GM19395 (cell line): Measurements from ENCODE around the gene LRRC45.
A peak's percentile ranks its signal among the peaks of the same experiment; 100 is the strongest.
"Not testable (repeated sequence)": the region's sequence is repeated elsewhere in the genome, so short reads cannot be mapped to it uniquely, and the experiment has no call there.

Source experiments
- ATAC-seq: cut with Tn5 transposase; IDR thresholded peaks from one replicate; pipeline ENCODE4 v1.9.1; 2021; ENCODE audit warnings: mild to moderate bottlenecking, moderate library complexity; ENCODE audit not compliant: unreplicated experiment

LRRC45 gene

DNA sequence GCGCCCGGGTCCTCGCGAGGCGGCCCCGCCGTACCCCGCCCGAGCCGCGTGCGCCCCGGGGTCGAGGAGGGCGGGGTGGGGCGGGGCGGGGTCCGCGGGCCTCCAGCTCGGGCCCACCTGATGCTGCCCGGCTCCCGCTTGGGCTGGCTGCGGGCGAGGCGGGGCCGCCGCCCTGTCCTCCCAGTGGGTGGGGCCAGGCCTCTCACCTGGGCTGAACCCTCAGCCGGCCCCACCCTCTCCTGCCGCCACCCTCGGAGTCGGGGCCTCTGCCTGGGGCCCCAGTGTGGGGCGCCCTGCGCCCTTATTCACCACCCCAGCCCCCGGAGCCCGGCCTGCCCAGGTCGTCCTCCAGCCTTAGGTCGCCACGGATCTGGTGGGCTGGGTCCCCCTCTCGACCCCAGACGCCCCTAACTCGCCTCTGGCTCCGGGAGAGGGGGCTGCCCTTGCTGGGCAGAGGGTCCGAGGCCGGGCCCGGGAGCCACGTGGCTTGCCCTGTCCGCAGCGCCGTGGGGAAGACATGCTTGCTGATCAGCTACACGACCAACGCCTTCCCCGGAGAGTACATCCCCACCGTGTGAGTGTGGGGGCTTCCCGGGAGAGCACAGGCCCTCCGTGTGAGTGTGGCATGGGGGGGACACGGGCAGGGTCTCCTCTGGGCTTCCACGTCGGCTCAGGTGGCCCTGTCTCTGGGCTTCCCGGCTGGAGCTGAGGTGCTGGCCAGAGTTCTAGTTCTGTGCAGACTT is 9.0 kb downstream of the LRRC45 start:
- ATAC-seq = no peak

- no peak for ATAC-seq
These were observed 10.4 kb downstream of the LRRC45 start for GRCh38 chr17:82033359-82034085.

- ATAC-seq = no peak
These were observed 11.4 kb downstream of the LRRC45 start for GRCh38 chr17:82034371-82035011.

- no peak for ATAC-seq
These were observed 12.4 kb downstream of the LRRC45 start for GRCh38 chr17:82035488-82035887.

DNA sequence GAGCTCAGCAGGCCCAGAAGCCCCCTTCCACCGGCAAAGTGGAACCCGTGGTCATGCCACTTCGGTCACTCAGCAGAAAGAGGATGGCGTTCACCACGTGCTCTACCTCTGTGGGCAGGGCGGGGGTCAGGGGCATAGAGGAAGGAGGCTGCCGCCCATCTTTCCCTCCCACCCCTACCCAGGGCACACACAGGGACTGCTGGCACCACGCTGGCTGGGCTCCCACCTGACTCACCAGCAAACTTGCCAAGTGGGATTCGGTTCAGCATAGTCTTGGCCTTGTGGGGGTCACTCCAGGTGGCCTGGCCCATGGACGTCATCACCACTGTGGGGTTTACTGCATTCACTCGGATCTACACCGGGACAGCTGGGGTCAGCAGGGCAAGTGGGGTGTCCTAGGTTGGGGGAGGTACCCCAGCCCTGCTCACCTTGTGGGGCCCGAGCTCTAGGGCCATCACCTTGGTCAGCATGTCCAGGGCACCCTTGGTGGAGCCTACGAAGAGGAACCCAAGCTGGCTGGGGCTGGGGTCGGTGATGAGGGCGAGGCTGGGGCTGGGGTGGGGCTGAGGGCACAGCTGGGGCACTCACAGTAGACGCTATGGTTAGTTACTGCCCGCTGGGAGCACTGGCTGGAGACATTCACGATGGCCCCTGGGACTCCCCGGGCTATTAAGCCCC is 13.0 kb downstream of the LRRC45 start:
- no peak for ATAC-seq

- no peak for ATAC-seq
These were observed 13.6 kb downstream of the LRRC45 start for GRCh38 chr17:82036634-82037091.

DNA sequence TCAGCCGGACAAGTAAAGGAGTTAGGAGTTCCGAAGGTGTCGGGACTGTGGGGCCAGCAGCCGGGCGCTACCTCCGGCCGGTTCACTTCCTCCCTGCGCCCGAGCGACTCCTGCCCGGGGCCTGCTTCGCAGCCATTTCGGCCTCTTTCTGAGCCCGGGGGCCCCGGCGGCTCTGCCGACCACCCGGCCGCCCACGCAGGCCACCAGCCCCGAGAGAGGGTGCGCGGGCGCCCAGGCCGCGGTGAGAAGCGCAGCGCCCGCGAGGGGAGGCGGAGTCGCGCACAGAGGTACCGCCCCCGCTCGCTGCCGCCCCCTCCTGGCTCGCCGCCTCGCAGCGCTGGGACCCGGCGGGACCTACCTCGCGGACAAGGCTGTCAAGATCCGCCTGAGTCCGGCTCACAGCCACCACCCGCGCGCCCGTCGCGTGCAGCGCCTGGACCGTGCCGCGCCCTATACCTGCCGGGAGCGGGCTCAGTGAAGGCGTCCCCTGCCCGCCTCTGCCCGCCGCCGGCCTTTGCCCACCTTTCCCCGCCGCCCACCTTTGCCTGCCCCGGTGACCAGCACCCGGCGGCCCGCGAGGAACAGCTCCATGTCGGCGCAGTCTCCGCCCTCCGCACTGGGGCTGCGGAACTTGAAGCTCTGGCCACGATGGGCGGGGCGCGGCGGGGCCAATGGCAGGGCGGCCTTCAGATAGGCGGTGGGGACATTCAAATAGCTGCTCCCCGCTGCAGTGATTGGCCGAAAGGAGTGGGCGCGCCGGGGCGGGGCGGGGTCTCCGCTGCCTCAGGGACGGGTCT is 14.2 kb downstream of the LRRC45 start, which contains the start of gene DCXR:
Gene DCXR (minus strand): TSS at position 606 of the 797 bp plus-strand sequence. CDS start 15 bp downstream, at position 591.
- peak; percentile 89 for ATAC-seq

- no peak for ATAC-seq
These were observed 14.7 kb downstream of the LRRC45 start for GRCh38 chr17:82037889-82038195.

DNA sequence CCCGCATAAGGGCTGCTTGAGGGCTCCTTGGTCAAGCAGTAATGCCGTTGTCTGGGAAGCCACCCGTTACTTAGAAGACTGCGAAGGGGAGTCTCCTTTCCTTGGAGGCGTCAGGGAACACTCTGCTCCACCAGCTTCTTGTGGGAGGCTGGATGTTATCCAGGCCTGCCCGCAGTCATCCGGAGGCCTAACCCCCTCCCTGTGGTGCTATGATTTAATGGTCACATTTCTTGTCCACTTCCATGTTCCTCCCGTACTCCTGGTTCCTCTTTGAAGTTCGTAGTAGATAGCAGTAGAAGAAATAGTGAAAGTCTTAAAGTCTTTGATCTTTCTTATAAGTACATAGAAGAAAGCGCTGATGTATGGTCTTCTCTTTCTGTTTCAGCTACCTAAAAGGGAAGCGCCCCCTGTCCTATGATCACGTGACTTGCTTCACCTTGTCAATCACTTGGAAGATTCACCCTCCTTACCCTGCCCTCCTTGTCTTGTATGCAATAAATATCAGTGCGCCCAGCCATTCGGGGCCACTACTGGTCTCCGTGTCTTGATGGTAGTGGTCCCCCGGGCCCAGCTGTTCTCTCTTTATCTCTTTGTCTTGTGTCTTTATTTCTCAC is 15.8 kb downstream of the LRRC45 start:
- not testable (repeated sequence) for ATAC-seq

DNA sequence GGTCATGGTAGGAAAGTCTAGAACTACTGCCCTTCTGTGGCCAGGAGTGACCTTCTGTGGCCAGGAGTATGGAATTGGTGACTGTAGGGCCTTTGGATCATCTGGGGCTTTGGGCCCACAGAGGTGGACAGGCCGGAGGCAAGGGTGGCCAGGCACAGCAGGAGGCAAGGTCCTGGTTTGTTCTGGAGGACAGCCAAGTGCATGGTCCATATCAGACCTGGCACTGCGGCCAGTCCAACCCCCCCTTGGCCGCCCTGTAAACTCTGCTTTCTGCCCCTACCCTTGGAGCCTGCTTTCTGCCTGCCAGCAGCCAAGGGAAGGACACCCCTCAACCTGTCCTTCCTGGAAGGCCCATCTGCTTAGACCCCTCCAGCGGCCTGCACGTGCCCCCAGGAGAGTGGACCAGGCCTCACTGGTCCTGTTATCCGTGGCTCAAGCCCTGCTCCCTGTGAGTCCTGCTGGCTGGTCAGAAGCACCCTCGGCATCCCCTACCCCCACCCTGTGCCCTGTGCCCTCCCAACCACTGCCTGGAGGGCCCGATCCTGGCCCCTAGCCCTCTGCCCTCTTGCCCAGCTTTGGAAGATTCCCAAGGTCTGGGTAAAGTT is 16.7 kb downstream of the LRRC45 start:
- no peak for ATAC-seq

DNA sequence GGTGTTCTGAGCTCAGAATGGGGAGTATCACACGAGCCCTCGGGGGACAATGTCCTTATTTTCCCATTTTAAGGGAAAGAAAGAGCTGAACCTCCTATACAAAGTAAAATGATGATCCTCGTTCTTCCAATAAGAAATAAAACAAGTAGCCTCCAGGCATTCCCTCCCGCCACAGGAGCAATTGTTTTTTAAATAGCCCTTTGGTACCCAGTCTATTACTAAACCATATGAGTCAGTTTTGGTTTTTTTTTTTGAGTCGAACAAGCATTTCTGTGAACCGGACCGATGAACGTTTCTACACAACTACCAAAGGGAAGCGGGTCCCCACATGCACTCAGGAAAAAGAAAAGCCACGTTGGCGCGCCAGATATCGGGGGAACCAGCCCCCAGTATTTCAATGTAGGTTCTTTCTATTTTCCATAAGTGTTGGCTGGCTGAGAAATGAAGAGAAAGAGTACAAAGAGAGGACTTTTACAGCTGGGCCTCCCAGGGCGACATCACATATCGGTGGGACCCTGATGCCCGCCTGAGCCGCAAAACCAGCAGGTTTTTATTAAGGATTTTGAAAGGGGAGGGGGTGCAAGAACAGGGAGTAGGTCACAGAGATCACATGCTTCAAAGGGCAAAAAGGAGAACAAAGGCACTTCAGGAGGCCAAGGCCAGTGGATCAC is 18.2 kb downstream of the LRRC45 start:
- no peak for ATAC-seq

DNA sequence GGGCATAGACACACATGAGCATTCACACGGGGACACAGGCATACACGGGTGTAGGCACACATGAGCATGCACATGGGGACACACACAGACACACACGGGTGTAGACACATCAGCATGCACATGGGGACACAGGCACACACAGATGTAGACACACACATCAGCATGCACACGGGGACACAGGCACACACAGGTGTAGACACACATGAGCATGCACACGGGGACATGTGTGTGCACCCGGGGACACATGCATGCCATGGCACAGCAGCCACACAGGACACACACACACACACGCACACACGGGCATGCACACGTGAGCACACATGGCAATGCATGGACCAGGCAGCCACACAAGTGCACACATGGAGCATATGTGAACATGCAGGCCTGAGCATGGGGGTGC is 19.5 kb downstream of the LRRC45 start:
- no peak for ATAC-seq

DNA sequence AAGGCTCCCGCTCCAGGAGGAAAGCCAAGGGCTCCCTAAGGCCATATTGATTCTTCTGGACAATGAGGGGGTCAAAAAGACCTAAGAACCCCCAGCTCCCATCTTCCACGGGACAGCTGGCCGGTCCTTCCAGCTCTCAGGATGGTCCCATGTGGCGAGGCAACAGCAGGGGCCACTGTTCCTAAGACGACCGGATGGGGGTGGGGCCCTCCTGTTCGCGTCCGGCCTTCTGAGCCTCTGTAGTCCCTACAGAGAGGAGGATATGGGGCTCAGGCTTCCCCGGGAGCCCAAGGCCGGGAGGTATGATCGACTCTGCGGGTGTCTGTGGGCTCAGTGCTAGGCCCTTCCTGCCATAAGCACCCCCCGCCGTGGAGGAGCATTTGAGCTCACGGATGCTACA is 20.4 kb downstream of the LRRC45 start:
- ATAC-seq = no peak

DNA sequence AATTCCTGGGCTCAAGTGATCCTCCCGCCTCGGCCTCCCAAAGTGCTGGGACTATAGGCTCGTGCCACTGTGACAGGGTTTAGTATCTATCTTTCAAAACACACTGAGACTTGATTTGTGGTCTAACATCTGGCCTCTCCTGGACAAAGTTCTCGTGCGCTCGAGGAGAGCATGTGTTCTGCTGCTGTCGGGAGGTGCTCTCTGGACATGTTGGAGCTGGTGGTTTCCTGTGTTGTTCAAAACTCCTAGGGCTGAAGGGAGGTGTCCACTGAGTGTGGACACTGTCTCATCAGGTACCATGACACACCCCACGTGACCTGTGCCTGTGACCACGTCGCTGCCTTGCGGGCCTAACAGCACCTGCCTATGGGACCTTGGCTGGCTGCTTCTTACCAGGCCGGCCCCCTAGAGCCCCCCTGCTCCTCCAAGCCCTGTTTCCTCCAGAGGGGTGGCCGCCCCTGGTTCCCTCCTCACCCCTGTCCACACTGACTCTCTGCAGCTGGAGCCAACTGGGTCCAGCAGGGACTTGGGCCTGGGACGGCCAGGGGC is 22.9 kb downstream of the LRRC45 start:
- no peak for ATAC-seq

DNA sequence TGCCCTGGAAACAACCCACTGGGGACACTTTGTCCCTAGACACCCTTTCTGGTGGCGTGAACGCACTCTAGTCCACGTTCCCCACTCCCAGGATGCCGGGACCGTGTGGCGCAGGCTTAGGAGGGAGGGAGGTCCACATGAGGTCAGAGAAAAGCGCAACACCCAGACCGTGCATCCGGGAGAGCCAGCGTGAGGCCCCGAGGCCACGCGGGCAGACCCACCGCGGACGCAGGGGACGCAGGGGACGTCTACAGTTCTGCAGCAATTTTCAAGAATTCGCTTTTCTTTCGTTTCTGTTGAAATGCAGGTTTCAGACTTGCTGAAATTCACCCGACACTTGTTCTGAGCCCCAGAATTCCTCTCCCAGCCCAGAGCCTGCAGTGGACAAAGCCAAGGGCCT is 23.8 kb downstream of the LRRC45 start:
- no peak for ATAC-seq

- no peak for ATAC-seq
These were observed 24.3 kb downstream of the LRRC45 start for GRCh38 chr17:82047379-82047778.

- no peak for ATAC-seq
These were observed 24.9 kb downstream of the LRRC45 start for GRCh38 chr17:82047914-82048570.

DNA sequence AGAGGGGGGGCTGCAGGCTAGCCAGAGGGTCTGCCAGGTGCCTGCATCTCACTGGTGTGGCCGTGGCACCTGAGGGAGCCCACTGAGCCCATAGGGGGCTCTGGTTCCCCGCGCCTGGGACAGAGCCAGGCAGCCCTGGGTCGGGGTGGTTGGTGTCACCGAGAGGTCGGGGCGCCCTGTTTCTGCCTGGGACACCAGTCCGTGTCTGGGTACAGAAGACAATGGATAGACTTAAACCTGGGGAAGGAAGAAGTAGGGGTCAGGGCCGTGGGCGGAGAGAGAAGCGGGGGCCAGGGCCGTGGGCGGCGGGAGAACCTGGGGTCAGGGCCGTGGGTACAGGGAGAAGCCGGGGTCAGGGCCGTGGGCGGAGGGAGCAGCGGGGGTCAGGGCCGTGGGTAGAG is 25.5 kb downstream of the LRRC45 start:
- no peak for ATAC-seq
